HepG2 (cell line): ENCODE results near the gene AGAP1.

ENCODE experiments used
- EZH2 ChIP-seq: conservative IDR thresholded peaks from 2 replicates; pipeline ENCODE4 v1.6.1; 2012; ENCODE audit warnings: mild to moderate bottlenecking, low read depth, low read length, moderate library complexity
- FOXK1 ChIP-seq: sonication (generic); formaldehyde crosslinking; IDR thresholded peaks from 2 replicates; pipeline ENCODE4 v1.4.0; 2020; ENCODE audit warnings: low read depth, missing genetic modification reagents, borderline replicate concordance
- HDAC2 ChIP-seq: sonication (generic); formaldehyde crosslinking; IDR thresholded peaks from 2 replicates; pipeline ENCODE4 v1.4.0; 2020; ENCODE audit warnings: missing genetic modification reagents
- HMG20B ChIP-seq: conservative IDR thresholded peaks from 2 replicates; pipeline ENCODE4 v1.6.1; 2016; ENCODE audit warnings: missing genetic modification reagents, missing compliant biosample characterization
- TCF12 ChIP-seq, 2 experiments: fragments of 450-650 bp in 1 of 2; sonication (generic) in 1 of 2; formaldehyde crosslinking in 1 of 2; IDR thresholded peaks; 2 replicates each; pipeline versions ENCODE4 v1.6.1 to v1.8.0; 2017 to 2022; ENCODE audit warnings: antibody characterized with exemption in 1 of 2, mild to moderate bottlenecking in 1 of 2, missing genetic modification reagents in 1 of 2, moderate library complexity in 1 of 2
- USF2 ChIP-seq, 2 experiments: sonication (generic) in 1 of 2; formaldehyde crosslinking in 1 of 2; IDR thresholded peaks; 2 replicates each; pipeline versions ENCODE4 v1.5.1 to v1.6.1; 2011 to 2020; ENCODE audit warnings: borderline replicate concordance in 1 of 2, low read depth in 1 of 2, low read length in 1 of 2, mild to moderate bottlenecking in 1 of 2, missing genetic modification reagents in 1 of 2, moderate library complexity in 1 of 2
- ZNF138 ChIP-seq: sonication (generic); formaldehyde crosslinking; IDR thresholded peaks from 2 replicates; pipeline ENCODE4 v1.5.0; 2020; ENCODE audit warnings: mild to moderate bottlenecking, low read depth, missing genetic modification reagents
- ZNF839 ChIP-seq: sonication (generic); formaldehyde crosslinking; IDR thresholded peaks from 2 replicates; pipeline ENCODE4 v1.4.0; 2020; ENCODE audit warnings: missing genetic modification reagents, mild to moderate bottlenecking, borderline replicate concordance
- TF ChIP-seq, protein P1 (sequence below): sonication (generic); formaldehyde crosslinking; IDR thresholded peaks from 2 replicates; pipeline ENCODE4 v1.5.0; 2020; ENCODE audit warnings: mild to moderate bottlenecking, missing genetic modification reagents, moderate library complexity

DNA sequence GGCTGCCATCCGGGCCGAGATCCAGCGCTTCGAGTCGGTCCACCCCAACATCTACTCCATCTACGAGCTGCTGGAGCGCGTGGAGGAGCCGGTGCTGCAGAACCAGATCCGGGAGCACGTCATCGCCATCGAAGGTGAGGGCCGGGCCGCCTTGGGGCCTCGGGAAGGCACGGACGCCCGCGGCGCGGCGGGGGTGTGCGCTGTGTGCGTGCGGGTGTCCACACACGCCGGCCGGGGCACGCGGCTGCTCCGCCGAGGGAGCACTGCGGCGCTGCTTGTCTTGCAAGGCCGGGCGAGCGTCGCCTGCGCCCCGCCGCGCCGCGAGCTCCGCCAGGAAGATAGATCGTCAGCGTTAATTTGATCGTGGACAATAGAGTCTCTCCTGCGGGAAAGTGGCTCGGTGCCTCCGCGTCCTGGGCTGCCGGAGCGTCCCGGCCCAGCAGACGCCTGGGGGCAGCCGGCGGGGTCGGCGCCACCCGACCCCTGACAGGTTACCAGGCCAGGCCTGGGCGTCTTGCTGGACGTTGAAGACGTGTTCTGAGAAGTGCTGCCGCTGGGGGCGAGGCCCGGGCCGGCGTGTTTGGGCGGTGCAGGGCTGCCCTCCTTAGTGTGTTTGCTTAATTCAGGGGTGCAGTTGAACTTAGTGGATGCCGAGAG, 1.0 kb downstream of the AGAP1 start:
- TF ChIP-seq USF2 (IDR thresholded peaks at IDR 0.05; ENCODE audit: low read depth, low read length) (no peak), USF2 (CRISPR knock-in tag; IDR thresholded peaks at IDR 0.05; ENCODE audit: borderline replicate concordance) (no peak; the same call in 1 of the 2 replicates), EZH2 (no peak), FOXK1 (CRISPR knock-in tag) (no peak), ZNF839 (CRISPR knock-in tag) (no peak), HDAC2 (CRISPR knock-in tag) (no peak), ZNF138 (no peak), TCF12 (IDR thresholded peaks at IDR 0.05) (no peak), TCF12 (CRISPR knock-in tag; IDR thresholded peaks at IDR 0.05) (no peak; the same call in 1 of the 2 replicates), HMG20B (no peak)
- TF ChIP-seq, protein P1, sequence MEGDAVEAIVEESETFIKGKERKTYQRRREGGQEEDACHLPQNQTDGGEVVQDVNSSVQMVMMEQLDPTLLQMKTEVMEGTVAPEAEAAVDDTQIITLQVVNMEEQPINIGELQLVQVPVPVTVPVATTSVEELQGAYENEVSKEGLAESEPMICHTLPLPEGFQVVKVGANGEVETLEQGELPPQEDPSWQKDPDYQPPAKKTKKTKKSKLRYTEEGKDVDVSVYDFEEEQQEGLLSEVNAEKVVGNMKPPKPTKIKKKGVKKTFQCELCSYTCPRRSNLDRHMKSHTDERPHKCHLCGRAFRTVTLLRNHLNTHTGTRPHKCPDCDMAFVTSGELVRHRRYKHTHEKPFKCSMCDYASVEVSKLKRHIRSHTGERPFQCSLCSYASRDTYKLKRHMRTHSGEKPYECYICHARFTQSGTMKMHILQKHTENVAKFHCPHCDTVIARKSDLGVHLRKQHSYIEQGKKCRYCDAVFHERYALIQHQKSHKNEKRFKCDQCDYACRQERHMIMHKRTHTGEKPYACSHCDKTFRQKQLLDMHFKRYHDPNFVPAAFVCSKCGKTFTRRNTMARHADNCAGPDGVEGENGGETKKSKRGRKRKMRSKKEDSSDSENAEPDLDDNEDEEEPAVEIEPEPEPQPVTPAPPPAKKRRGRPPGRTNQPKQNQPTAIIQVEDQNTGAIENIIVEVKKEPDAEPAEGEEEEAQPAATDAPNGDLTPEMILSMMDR = no peak
